DMS79 (cell line): Measurements from ENCODE around the gene SPATA31D1.
"Not testable (repeated sequence)": the region's sequence is repeated elsewhere in the genome, so short reads cannot be mapped to it uniquely, and the experiment has no call there.

Source experiments
- DNase-seq: peaks from one replicate; lab custom pipeline; 2025; lab: John Stamatoyannopoulos, UW

SPATA31D1 gene

DNA sequence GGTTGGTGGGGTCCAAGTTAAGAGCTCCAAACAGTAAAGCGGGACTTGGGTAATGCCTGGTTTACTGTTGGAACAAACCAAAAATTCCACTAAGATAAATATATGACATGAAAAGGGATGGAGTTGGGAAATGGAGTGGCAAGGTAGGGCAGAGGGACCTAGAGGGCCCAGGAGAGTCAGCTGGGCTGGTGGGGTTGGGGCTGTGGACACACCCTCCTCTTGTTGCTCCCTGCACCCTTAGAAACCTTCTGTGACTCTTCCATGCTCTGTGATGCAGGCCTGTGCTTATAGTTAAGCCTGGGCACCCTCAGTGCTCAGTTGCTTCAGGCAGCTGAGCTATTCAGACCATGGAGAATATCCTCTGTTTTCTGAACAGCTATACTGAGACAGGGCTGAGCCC lies at the start of gene SPATA31D1:
Gene SPATA31D1, plus strand, starts transcription at position 301 of the 400 bp plus-strand sequence. Its CDS starts 47 bp downstream, at position 348.
- not testable (repeated sequence) for DNase-seq

DNA sequence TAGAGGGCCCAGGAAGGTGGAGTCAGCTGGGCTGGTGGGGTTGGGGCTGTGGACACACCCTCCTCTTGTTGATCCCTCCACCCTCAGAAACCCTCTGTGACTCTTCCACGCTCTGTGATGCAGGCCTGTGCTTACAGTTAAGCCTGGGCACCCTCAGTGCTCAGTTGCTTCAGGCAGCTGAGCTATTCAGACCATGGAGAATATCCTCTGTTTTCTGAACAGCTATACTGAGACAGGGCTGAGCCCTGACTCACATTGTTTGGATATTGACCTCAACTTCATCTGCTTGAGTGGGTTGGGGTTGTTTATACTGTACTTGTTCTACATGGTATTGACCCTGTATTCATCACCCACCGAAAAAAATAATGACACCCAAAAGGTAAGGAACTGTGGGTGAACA lies 45.2 kb upstream of the SPATA31D1 start, which contains the start of gene SPATA31D3:
Gene SPATA31D3, plus strand, starts transcription at position 108 of the 400 bp plus-strand sequence. Its CDS starts 86 bp downstream, at position 194.
- not testable (repeated sequence) for DNase-seq

DNA sequence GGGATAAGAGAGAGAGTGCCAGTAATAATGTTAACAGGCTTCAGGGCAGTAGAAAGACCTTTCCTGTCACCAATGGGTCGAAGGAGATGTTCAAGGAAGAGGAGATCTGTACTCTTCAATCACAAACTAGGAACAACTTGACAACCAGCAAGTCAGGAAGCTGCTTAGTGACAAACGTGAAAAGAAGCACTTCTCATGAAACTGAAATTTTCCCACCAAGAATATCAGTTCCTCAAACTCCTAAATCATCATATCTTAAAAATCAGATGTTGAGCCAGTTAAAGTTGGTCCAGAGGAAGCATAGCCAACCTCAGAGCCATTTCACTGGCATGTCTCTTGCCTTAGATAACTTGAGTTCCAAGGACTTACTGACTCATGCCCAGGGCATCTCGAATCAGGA lies 39.9 kb upstream of the SPATA31D1 start:
- DNase-seq, result not testable (repeated sequence)

DNA sequence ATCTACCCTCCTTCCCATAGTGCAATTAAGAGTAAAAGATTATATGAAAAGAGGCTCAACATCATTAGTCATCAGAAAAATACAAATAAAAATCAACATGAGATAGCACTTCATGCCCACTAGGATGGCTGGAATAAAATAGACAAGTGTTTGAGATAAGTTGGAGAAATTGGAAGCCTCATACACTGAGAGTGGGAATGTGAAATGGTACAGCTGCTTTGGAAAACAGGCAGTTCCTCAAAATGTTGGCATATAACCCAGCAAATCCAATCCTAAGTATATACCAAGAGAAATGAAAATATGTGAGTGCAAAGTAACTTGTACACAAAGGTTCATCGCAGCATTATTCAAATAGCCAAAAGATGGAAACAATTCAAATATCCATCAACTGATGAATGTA lies 35.5 kb upstream of the SPATA31D1 start:
- DNase-seq, result no peak

GRCh38 chr9:81955625-81956024 lies 32.9 kb upstream of the SPATA31D1 start:
- DNase-seq, result no peak

DNA sequence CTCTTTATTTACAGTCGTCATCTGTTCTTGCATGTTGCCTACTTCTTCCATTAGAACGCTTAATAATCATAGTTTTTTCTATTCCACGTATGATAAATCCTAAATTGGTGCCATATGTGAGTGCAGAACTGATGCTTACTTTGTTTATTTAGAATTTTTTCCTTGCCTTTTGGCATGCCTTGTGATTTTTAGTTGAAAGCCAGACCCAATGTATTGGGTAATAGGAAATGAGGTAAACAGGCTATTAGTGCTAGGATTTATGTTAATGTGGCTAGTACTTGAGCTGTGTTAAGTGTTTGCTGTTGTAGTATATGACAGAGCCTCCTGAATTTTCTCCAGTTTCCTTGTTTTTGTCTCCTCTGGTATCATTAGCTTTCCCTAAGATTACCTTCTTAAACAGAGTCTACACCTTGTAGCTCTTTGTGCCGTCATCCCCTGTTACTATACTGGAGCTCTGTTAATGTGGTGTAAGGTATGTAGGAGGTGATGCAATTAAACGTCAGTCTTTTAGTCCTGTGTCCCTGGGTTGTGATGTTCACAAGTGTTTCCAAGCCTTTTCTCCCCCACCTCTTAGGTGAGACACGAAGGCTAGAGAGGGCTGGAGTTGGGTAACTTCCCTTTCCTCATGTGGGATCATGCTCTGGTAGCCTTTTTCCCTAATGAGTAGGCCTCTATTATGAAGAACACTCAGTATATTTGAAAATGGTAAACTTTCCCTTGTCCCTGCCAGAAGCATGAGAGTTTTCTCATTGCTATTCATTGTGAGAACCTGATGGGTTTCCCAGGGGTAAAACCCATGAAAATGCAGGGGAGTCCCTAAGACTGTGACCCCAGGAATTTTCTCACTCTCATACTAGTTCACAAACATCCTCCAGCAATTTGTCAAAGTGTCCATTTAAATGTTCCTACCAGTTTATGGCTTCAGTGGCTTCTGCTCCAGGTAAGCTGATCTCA lies 24.1 kb upstream of the SPATA31D1 start:
- no peak for DNase-seq

- no peak for DNase-seq
Observed at GRCh38 chr9:81968026-81968425, 20.5 kb upstream of the SPATA31D1 start.

GRCh38 chr9:81969971-81970370 lies 18.6 kb upstream of the SPATA31D1 start:
- DNase-seq, result no peak

DNA sequence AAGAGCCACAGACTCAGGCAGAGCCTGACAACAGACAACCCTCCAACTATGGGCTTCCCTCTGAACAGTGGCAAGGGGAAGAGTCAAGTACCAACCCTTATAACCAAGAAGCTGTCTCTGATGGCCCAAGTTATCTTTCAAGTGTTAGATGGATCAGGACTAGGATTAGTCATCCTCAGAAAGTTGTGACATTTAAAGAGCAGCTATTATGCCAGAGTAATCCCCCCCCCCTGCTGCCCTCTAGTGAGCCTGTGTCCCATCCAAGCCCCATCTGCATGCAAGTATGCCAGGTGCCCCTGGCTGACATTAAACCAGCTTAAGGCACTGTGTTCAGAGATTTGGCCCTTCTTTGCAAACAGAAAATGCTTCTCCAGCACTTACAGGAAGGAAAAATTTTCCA lies 16.8 kb upstream of the SPATA31D1 start:
- no peak for DNase-seq

GRCh38 chr9:81974764-81975163 lies 13.8 kb upstream of the SPATA31D1 start:
- no peak for DNase-seq

DNA sequence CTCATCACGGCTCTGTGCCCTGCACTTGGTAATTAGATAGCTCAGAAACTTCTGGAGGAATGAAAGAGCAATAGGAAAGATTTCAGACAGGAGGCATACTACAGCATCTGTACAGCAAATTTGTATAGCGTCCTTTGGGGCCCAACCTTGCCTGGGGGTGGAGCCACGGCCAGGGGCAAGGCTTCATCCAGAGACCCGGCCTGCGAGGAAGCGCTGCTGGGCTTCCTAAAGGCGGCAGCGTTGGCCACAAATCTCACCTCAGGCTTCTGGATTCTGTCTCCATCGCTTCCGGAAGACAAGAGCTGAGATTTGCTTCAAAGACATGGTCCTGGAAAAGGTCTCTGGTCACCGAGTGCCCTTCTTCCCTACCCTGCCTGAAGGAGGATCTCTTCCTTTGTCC lies 12.2 kb upstream of the SPATA31D1 start:
- DNase-seq, result no peak

- DNase-seq, result no peak
Observed at GRCh38 chr9:81979196-81979595, 9.4 kb upstream of the SPATA31D1 start.

DNA sequence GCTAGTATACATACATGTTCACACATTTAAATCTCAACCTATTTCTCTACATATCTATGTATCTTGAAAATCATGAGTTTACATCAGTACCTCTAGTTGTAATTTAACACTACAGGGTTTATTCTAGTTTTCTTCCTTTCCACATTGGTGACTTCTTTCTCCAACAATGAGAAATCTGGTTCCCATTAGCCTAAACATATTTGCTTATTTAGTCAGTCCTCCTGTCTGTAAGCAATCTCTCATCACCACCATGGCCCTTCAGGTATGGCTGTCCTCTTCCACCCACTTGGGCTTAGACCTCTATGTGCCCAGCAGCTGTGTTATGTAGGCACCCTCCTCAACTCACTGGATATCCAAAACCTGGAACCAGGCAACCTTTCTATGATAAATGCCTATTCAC lies 8.0 kb upstream of the SPATA31D1 start:
- DNase-seq, result no peak

- no peak for DNase-seq
Observed at GRCh38 chr9:81981883-81982282, 6.7 kb upstream of the SPATA31D1 start.

- DNase-seq, result no peak
Observed at GRCh38 chr9:81984928-81985327, 3.6 kb upstream of the SPATA31D1 start.

- no peak for DNase-seq
Observed at GRCh38 chr9:81986051-81986450, 2.5 kb upstream of the SPATA31D1 start.

DNA sequence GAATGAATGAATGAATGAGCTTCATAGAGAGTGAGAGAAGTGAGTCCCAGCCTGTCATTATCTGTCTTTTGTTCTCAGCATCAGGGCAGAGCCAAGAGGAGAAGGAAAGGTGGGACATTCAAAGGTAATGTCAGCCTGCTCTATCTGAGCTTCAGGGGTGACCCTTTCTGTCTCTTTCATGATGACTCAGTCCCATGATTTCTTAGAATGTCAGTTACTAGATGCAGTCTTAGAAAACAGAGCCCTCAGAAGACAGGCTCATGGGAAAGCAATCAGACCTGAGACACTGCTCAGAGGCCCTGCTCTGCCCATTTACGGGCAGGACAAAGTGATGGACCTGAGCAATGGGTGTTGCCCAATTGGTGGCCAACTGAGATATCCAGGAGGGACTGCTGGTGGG lies 1.1 kb downstream of the SPATA31D1 start:
- no peak for DNase-seq

GRCh38 chr9:81993656-81994055 lies 5.1 kb downstream of the SPATA31D1 start:
- no peak for DNase-seq

GRCh38 chr9:81999806-82000205 lies 11.2 kb downstream of the SPATA31D1 start:
- no peak for DNase-seq

- DNase-seq, result no peak
Observed at GRCh38 chr9:82010711-82011110, 22.1 kb downstream of the SPATA31D1 start.

GRCh38 chr9:82011133-82011532 lies 22.6 kb downstream of the SPATA31D1 start:
- no peak for DNase-seq

GRCh38 chr9:82012276-82012675 lies 23.7 kb downstream of the SPATA31D1 start:
- no peak for DNase-seq

DNA sequence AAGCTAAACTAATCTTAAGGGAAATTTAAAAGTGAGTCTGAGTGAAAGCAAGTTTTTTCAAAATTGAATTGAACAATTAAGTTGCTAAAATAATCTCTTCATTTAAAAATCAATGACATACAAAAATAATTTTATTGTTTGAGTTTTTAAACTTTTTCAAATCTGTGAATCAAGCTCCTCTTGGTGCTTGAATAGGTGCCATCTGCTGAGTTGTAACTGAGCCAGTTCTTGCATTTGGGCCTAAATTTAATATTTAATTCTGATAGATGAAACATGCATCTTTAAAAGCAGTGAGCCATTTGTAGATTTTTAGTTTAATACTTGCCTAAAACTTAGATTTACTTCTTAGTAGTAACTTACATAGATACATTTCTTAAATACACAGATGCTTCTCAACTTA lies 31.8 kb downstream of the SPATA31D1 start:
- no peak for DNase-seq

DNA sequence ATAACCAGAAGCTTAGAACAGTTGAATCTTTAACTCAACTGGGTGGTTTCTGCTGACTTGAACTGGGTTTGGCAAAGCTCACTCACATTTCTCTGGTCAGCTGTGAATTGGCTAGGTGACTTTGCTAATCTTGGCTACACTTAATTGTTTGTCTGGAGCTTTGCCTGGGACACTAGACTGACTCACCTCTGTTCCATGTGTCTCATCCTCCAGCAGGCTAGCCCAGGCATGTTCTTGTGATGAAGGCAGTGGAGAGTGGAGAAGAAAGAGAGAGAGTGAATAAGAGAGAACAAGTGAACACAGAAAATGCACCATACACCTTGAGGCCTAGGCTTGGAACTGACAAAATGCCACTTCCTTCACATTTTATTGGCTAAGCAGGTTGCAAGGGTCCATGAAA lies 32.6 kb downstream of the SPATA31D1 start:
- DNase-seq, result no peak
